ENCODE measurements around the gene GALE. TPM values are rescaled to one million over a fixed set of nuclear protein-coding genes. Genes with fewer than 3 reads are reported as not detected.

GALE gene
- total and polyA plus RNA-seq, 2 of the 4 experiments (the other 2 are of a cell fraction) = 31.7 to 39.9 TPM

DNA sequence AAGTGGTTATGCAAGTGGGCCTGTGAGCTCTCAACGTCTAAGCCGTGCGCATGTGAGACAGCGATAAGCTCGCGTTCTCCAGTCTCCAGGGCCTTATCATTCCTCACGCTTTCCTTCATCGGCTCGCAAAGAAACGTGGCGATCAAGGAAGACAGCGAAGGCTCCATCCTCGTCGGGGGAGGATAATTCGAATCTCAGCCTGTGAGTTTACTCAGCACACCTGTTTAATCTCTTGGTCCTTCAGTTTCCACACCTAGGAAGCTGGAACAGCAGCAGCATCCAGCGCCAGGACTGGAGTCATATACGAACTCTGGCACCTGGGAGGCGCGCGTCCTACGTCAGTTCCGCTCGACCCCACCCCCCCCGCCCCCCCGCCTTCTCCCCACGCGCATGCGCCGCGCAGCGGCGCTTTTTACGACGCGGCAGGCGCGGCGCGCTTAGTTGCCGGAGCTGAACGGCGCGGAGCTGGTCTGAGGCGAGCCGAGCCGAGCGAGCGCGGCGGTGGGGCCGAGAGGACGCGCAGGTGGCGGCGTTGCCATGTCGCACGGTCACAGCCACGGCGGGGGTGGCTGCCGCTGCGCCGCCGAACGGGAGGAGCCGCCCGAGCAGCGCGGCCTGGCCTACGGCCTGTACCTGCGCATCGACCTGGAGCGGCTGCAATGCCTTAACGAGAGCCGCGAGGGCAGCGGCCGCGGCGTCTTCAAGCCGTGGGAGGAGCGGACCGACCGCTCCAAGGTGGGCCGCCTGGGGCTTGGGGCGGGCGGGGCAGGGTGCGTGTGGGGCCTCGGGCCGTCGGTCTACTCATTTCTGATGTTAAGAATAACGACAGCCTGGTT is 22.4 kb downstream of the GALE start, which contains the start of gene PITHD1:
Gene PITHD1, plus strand, starts transcription at position 440 of the 836 bp plus-strand sequence. Its CDS starts 98 bp downstream, at position 538.
- H3K9me1 ChIP-seq (ENCODE audit: insufficient read depth, low read length) = peaks cover 9% of the 10 kb centered on the region; the same call in 1 of the 2 replicates
- H4K8ac ChIP-seq (ENCODE audit: low read depth in 2 of 2, low read length in 2 of 2) = peak within 1 kb of the TSS; percentile 74 to 99
- dilution Hi-C loops (cut with HindIII; ENCODE audit: low sequenced_read_pairs, unreplicated experiment) (no loop called here), in situ Hi-C loops (cut with MboI; ENCODE audit: low sequenced_read_pairs) (no loop called here), intact Hi-C loops (cut with micrococcal nuclease) (no loop called here)
- H2BK5ac ChIP-seq (ENCODE audit: low read depth, low read length, poor library complexity, severe bottlenecking) = peak within 1 kb of the TSS; percentile 89
- peak within 1 kb of the TSS; percentile 82 for H2AK5ac ChIP-seq (ENCODE audit: low read depth, low read length)
- H2AFZ ChIP-seq (replicated peaks; ENCODE audit: low read length, poor library complexity) = peak within 1 kb of the TSS; percentile 93
- peak within 1 kb of the TSS; percentile 97 for H3K4me3 ChIP-seq (ENCODE audit: insufficient read depth, low read depth, low read length)
- 0% methylated on average over 42 of the region's 91 CpGs; no CpG with 5 or more reads in 1 of the 2 experiments for WGBS, 2 experiments (ENCODE audit: extremely low coverage in 2 of 2, insufficient read length in 1 of 2)
- peak within 1 kb of the TSS; percentile 96 for H3K9ac ChIP-seq (ENCODE audit: low read depth, low read length)
- DNase-seq = peak; percentile 79
- H3K79me1 ChIP-seq (ENCODE audit: low read depth in 1 of 2, low read length in 2 of 2) = peaks cover 33 to 45% of the 10 kb centered on the region in 2 experiments
- peak within 1 kb of the TSS; percentile 96 for H3K18ac ChIP-seq (ENCODE audit: low read depth, low read length)
- H2BK15ac ChIP-seq (ENCODE audit: low read depth, low read length) = no peak within 1 kb of the TSS
- ATAC-seq (ENCODE audit: low read depth) = peak; percentile 89
- CTCF ChIA-PET = interaction anchor here (0.5 to 1.1 kb wide), 2 partner anchors 14 to 698 kb away, joined by 3 to 4 read pairs; no protein-coding TSS in a partner anchor
- BruUV-seq (replicated peaks) = no TSS peak
- peak within 1 kb of the TSS; percentile 45; the same call in 1 of the 2 replicates for H2BK120ac ChIP-seq (ENCODE audit: low read depth, low read length)
- no peaks in the 10 kb centered on the region for H3K36me3 ChIP-seq (ENCODE audit: control insufficient read depth, insufficient read depth, low read length)
- peak within 1 kb of the TSS; percentile 97 for H4K5ac ChIP-seq (ENCODE audit: low read depth, low read length)
- no peak for TF ChIP-seq CHD1 (IDR thresholded peaks at IDR 0.05; ENCODE audit: low read depth, low read length)
- peak; percentile 73 for TF ChIP-seq MXI1 (IDR thresholded peaks at IDR 0.05; ENCODE audit: borderline replicate concordance, low read depth, low read length)
- no peak for TF ChIP-seq FOS (IDR thresholded peaks at IDR 0.05; ENCODE audit: low read depth, low read length)
- TF ChIP-seq RCOR1 (IDR thresholded peaks at IDR 0.05; ENCODE audit: insufficient replicate concordance, low read length) = no peak
- TF ChIP-seq, protein P1, sequence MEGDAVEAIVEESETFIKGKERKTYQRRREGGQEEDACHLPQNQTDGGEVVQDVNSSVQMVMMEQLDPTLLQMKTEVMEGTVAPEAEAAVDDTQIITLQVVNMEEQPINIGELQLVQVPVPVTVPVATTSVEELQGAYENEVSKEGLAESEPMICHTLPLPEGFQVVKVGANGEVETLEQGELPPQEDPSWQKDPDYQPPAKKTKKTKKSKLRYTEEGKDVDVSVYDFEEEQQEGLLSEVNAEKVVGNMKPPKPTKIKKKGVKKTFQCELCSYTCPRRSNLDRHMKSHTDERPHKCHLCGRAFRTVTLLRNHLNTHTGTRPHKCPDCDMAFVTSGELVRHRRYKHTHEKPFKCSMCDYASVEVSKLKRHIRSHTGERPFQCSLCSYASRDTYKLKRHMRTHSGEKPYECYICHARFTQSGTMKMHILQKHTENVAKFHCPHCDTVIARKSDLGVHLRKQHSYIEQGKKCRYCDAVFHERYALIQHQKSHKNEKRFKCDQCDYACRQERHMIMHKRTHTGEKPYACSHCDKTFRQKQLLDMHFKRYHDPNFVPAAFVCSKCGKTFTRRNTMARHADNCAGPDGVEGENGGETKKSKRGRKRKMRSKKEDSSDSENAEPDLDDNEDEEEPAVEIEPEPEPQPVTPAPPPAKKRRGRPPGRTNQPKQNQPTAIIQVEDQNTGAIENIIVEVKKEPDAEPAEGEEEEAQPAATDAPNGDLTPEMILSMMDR (conservative IDR thresholded peaks at IDR 0.05; ENCODE audit: low read depth, low read length) = no peak
- TF ChIP-seq CEBPB (IDR thresholded peaks at IDR 0.05; ENCODE audit: low read depth, low read length) = peak; percentile 72; the same call in 1 of the 2 replicates
- TF ChIP-seq POLR2A (IDR thresholded peaks at IDR 0.05; ENCODE audit: low read depth, low read length) = peak; percentile 89
- TF ChIP-seq RFX5 (IDR thresholded peaks at IDR 0.05; ENCODE audit: low read depth, low read length) = no peak
- no peak for TF ChIP-seq RAD21 (IDR thresholded peaks at IDR 0.05; ENCODE audit: low read length)
- TF ChIP-seq, protein P2, sequence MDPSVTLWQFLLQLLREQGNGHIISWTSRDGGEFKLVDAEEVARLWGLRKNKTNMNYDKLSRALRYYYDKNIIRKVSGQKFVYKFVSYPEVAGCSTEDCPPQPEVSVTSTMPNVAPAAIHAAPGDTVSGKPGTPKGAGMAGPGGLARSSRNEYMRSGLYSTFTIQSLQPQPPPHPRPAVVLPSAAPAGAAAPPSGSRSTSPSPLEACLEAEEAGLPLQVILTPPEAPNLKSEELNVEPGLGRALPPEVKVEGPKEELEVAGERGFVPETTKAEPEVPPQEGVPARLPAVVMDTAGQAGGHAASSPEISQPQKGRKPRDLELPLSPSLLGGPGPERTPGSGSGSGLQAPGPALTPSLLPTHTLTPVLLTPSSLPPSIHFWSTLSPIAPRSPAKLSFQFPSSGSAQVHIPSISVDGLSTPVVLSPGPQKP (IDR thresholded peaks at IDR 0.05; ENCODE audit: borderline replicate concordance, low read depth, low read length) = no peak
- no peak for TF ChIP-seq MAFK (IDR thresholded peaks at IDR 0.05; ENCODE audit: low read depth, low read length)
- peak; percentile 14; the same call in 1 of the 2 replicates for TF ChIP-seq MAZ (IDR thresholded peaks at IDR 0.05; ENCODE audit: borderline replicate concordance, low read depth, low read length)
- H3K4me1 ChIP-seq (ENCODE audit: control insufficient read depth, insufficient read depth, low read length) = peaks cover 7% of the 10 kb centered on the region; the same call in 1 of the 2 replicates
- no peak within 1 kb of the TSS for H2BK20ac ChIP-seq (ENCODE audit: low read depth, low read length)
- H3K4ac ChIP-seq (ENCODE audit: low read depth, low read length) = peak within 1 kb of the TSS; percentile 96
- H3K4me2 ChIP-seq (ENCODE audit: low read depth, low read length) = peak within 1 kb of the TSS; percentile 100
- H3K27ac ChIP-seq (ENCODE audit: insufficient read depth, low read length) = peak within 1 kb of the TSS; percentile 83
- no peaks in the 10 kb centered on the region for H3K27me3 ChIP-seq (ENCODE audit: control insufficient read depth, insufficient read depth, low read length)
- peak within 1 kb of the TSS; percentile 76 for H3K56ac ChIP-seq (ENCODE audit: extremely low read depth, insufficient read depth, low read length)
- POLR2A ChIA-PET (ENCODE audit: unreplicated experiment) = interaction anchor here (0.6 kb wide), 1 partner anchor 165 kb away, joined by 3 read pairs; no protein-coding TSS in a partner anchor
- H4K91ac ChIP-seq (ENCODE audit: insufficient read depth, low read depth, low read length) = peak within 1 kb of the TSS; percentile 70
- peaks cover 15% of the 10 kb centered on the region; the same call in 1 of the 2 replicates for H4K20me1 ChIP-seq (ENCODE audit: insufficient read depth, low read length)
- no peaks in the 10 kb centered on the region for H3K9me3 ChIP-seq (ENCODE audit: control insufficient read depth, insufficient read depth, low read length)
- peak within 1 kb of the TSS; percentile 89 for H2AK9ac ChIP-seq (replicated peaks; ENCODE audit: low read depth, low read length, poor library complexity)
- H3K14ac ChIP-seq (replicated peaks; ENCODE audit: low read depth, low read length) = peak within 1 kb of the TSS; percentile 93
- peak within 1 kb of the TSS; percentile 90 for H3K23ac ChIP-seq (ENCODE audit: low read depth, low read length)

All from IMR-90 (cell line).